22Rv1 (cell line): ENCODE measurements around the gene SLC2A10.

Source experiments
- H3K27ac ChIP-seq: fragments of 450-650 bp; 2 replicates; pipeline ENCODE4 v1.5.1; 2017
- CTCF ChIP-seq: fragments of 450-650 bp; IDR thresholded peaks from 2 replicates; pipeline ENCODE4 v1.5.1; 2017; ENCODE audit warnings: mild to moderate bottlenecking
- ZFX ChIP-seq: fragments of 450-650 bp; IDR thresholded peaks from 2 replicates; pipeline ENCODE4 v1.6.1; 2017; ENCODE audit warnings: antibody characterized with exemption, borderline replicate concordance

Gene SLC2A10

GRCh38 chr20:46742669-46743045 lies 33.2 kb downstream of the SLC2A10 start:
- H3K27ac ChIP-seq: no peak overlapping the region
- no peak for TF ChIP-seq ZFX
- TF ChIP-seq CTCF: no peak

DNA sequence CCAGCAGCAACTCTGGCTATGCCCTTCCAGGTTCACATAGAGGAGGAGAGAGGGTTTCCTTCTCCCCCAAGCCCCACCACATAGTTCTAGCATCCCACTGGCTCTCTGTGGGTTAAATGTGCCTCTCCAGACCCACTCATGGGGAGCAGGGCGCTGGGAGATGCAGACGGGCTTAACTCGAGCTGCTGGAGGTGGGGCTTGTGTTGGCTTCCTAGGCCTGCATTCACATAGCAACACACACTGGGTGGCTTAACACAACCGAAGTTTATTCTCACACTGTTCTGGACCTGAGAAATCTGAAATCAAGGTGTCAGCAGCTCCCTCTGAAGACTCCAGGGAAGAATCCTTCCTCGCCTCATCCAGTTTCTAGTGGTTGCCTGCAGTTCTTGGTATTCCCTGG lies 33.6 kb downstream of the SLC2A10 start:
- no peak for TF ChIP-seq ZFX
- no peak for TF ChIP-seq CTCF
- no peak overlapping the region for H3K27ac ChIP-seq

DNA sequence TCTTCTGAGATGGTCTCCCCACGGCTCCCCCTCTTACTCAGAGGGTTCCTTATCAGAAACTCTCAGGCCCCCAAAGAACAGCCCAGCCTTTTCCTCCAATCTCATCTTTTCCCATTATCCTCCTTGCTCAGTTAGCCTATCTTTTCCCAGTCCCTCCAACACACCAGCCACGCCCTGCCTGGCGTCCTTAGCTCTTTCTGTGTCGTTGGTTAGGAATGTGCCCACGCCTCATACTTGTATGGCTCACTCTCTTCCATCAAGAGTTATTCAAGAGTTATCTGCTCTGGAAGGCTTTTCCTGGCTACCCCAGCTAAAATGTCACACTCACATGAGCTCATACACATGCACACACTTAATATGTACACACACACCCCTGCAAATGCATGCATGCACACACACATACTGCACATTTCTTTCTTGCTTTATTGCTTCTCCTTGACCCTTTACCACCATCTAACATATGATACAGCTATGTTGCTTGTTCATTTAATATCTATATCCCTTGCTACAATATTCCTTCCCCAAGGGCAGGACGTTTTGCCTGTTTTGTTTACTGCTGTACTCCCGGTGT lies 37.6 kb downstream of the SLC2A10 start:
- TF ChIP-seq ZFX (no peak), CTCF (no peak)
- H3K27ac ChIP-seq: no peak overlapping the region

DNA sequence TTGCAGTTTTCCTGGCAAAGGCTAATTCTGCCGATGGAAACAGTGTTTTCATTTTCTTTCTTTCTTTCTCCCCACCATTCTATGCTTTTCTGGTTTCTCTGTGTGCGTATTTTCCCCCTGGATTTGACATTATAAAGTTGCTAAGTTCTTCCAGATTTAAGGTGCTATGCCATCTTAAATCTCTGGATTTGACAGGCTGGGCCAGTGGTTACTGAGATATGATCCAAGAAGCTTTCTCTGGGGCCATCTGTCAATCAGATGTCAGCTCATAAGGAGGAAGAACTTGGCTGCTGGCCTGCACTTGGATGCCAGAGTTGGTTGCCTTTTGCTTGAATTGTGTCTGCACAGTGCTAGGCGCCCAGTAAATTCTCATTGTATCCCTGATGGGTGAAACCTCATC lies 39.7 kb downstream of the SLC2A10 start:
- H3K27ac ChIP-seq: no peak overlapping the region
- TF ChIP-seq CTCF (no peak), ZFX (no peak)

- H3K27ac ChIP-seq: peak overlapping the region; percentile 35; the same call in 1 of the 2 replicates
- TF ChIP-seq ZFX (no peak), CTCF (no peak)
These were observed 42.4 kb downstream of the SLC2A10 start for GRCh38 chr20:46751856-46752255.

- H3K27ac ChIP-seq: no peak overlapping the region
- no peak for TF ChIP-seq ZFX
- peak; percentile 87 for TF ChIP-seq CTCF
These were observed 43.3 kb downstream of the SLC2A10 start for GRCh38 chr20:46752728-46753127.

GRCh38 chr20:46755483-46756413 lies 46.3 kb downstream of the SLC2A10 start:
- TF ChIP-seq CTCF (no peak), ZFX (no peak)

More at GRCh38 chr20:46755483-46756413, 46.3 kb downstream of the SLC2A10 start:
- no peak overlapping the region for H3K27ac ChIP-seq
